H1 (cell line): ENCODE measurements around the gene FBXO44. TPM values are rescaled to one million over a fixed set of nuclear protein-coding genes. Genes with fewer than 3 reads are reported as not detected.

Experiments
- BCL11A ChIP-seq, 2 experiments: IDR thresholded peaks; one replicate each; pipeline ENCODE4 v1.6.1; 2011; ENCODE audit warnings: low read depth in 2 of 2, low read length in 2 of 2, mild to moderate bottlenecking in 2 of 2
- CEBPB ChIP-seq: IDR thresholded peaks from 2 replicates; pipeline ENCODE4 v1.6.1; 2012; ENCODE audit warnings: low read depth, low read length
- CHD2 ChIP-seq: IDR thresholded peaks from 2 replicates; pipeline ENCODE4 v1.6.1; 2012; ENCODE audit warnings: low read length, improper control_type of control experiment
- CHD7 ChIP-seq: fragments of 300-600 bp; sonication (generic); IDR thresholded peaks from 2 replicates; pipeline ENCODE4 v1.7.1; 2012; ENCODE audit warnings: low read length, moderate library complexity, mild to moderate bottlenecking, inconsistent platforms; ENCODE audit not compliant: insufficient replicate concordance
- E2F6 ChIP-seq: IDR thresholded peaks from 2 replicates; pipeline ENCODE4 v1.6.1; 2012; ENCODE audit warnings: inconsistent platforms
- EZH2 ChIP-seq: fragments of 200-600 bp; sonication (generic); IDR thresholded peaks from 2 replicates; pipeline ENCODE4 v1.7.1; 2012; ENCODE audit warnings: low read depth, mild to moderate bottlenecking, moderate library complexity, low read length, inconsistent platforms; ENCODE audit not compliant: severe bottlenecking
- FOSL1 ChIP-seq: IDR thresholded peaks from 2 replicates; pipeline ENCODE4 v1.6.1; 2011; ENCODE audit warnings: mild to moderate bottlenecking, low read depth, low read length, moderate library complexity; ENCODE audit not compliant: insufficient read depth
- GABPA ChIP-seq: IDR thresholded peaks from 2 replicates; pipeline ENCODE4 v1.6.1; 2011; ENCODE audit warnings: mild to moderate bottlenecking, low read length, moderate library complexity, borderline replicate concordance; ENCODE audit not compliant: insufficient read depth
- KDM4A ChIP-seq: IDR thresholded peaks from one replicate; pipeline ENCODE4 v1.7.1; 2012; ENCODE audit warnings: low read depth, mild to moderate bottlenecking, moderate library complexity, low read length, inconsistent platforms; ENCODE audit not compliant: severe bottlenecking
- NRF1 ChIP-seq: IDR thresholded peaks from 2 replicates; pipeline ENCODE4 v1.6.1; 2011; ENCODE audit warnings: mild to moderate bottlenecking, low read depth, low read length, improper control_type of control experiment
- TAF1 ChIP-seq: IDR thresholded peaks from 2 replicates; pipeline ENCODE4 v1.6.1; 2011; ENCODE audit warnings: mild to moderate bottlenecking, low read depth, low read length
- TCF12 ChIP-seq: IDR thresholded peaks from 2 replicates; pipeline ENCODE4 v1.6.1; 2011; ENCODE audit warnings: low read depth, mild to moderate bottlenecking, low read length
- polyA plus RNA-seq, 7 experiments: library from polyadenylated mRNA; depleted of rRNA in 3 of 7; stranded (reverse) in 5 of 7; unstranded in 2 of 7; fragments of >200 nt in 5 of 7; fragments of 200-250 nt in 2 of 7; gene quantifications; 1 replicate in 5 of 7; 2 replicates in 1 of 7; 4 replicates in 1 of 7; pipeline versions ENCODE4 v1.2.1 to v1.2.3, GENCODE V29; 2011 to 2013; ENCODE audit warnings: missing spikeins in 2 of 7, mixed read lengths in 2 of 7
- total RNA-seq: library from RNA; stranded (reverse); fragmentation: NEBNext Ultra II Directional; extraction: Animal tissue kit (Norgen Biotek cat#: 25700); gene quantifications from 2 replicates; pipeline ENCODE4 v1.2.1, GENCODE V29; 2021

Gene FBXO44
- total and polyA plus RNA-seq, 2 of the 8 experiments (the other 6 are each of a cell fraction or from before 2014, with no cell fraction given): 27.0 to 27.2 TPM

- no peak for TF ChIP-seq CHD7
- TF ChIP-seq CEBPB: no peak
- TF ChIP-seq CHD2: no peak
- no peak for TF ChIP-seq GABPA
- TF ChIP-seq FOSL1: no peak
- TF ChIP-seq E2F6: no peak
- TF ChIP-seq BCL11A (IDR thresholded peaks at IDR 0.05; ENCODE audit: low read depth in 2 of 2, low read length in 2 of 2): no peak
- TF ChIP-seq KDM4A: no peak
- no peak for TF ChIP-seq TCF12
- TF ChIP-seq TAF1: no peak
- TF ChIP-seq NRF1: no peak
- no peak for TF ChIP-seq EZH2
Measured at GRCh38 chr1:11628767-11629166, 25.9 kb upstream of the FBXO44 start (continued).
